Measurements from ENCODE around the gene PLD6.
"Not testable (repeated sequence)": the region's sequence is repeated elsewhere in the genome, so short reads cannot be mapped to it uniquely, and the experiment has no call there.

Gene PLD6

DNA sequence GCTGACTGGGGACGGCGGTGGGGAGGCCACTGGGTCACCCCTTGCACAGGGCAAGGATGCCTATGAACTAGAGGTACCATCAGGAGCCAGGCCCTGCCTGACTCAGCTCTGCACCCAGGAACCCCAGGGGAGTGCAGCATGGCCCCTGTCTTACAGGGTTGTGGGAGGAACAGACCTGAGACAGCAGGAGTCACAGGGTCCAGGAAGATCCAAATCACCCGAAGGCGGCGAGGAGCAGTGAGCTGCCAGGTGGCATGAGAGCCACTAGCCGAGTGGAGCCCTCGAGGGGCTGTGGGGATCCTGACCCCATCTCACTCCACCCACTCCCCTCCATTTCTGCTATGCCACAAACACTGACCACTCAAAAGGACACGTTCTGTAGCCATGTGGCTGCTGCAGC is 30.8 kb downstream of the PLD6 start:
- no peak for DNase-seq (ENCODE audit: low read depth)

DNA sequence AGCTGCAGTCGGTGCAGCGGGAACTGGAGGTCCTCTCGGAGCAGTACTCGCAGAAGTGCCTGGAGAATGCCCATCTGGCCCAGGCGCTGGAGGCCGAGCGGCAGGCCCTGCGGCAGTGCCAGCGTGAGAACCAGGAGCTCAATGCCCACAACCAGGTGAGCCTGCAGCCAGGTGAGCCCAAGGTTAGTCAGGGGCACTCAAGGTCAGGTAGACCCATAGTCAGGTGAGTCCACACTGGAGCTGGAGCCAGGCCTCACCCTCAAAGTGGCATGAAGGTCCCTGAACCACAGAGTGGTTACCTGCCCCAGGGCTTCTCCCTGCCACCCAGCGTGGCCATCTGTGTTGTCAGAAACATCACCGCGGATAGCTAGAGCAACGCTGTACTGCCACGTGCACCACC is 32.2 kb downstream of the PLD6 start:
- no peak for DNase-seq (ENCODE audit: low read depth)

DNA sequence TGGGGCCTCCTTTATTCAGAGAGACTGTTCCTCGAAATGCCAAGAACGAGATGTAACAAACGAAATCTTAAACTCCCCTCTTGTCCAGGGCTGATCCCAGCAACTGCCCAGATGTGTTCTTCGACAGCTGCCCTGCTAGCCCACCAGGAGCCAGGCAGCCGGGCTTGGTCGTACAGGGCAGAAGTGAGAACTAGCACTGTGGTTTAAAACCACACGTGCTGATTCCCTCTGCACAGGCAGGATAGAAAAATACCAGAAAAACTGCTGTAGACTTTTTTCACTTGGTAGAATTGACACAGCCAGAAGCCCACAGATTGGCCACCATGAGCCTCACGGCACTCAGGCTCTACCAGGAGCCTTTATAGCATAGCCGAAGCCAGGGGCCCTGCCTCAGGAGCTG is 33.1 kb downstream of the PLD6 start:
- DNase-seq (ENCODE audit: low read depth): no peak

GRCh38 chr17:17172001-17172939 is 33.9 kb downstream of the PLD6 start:
- DNase-seq (ENCODE audit: low read depth): no peak

DNA sequence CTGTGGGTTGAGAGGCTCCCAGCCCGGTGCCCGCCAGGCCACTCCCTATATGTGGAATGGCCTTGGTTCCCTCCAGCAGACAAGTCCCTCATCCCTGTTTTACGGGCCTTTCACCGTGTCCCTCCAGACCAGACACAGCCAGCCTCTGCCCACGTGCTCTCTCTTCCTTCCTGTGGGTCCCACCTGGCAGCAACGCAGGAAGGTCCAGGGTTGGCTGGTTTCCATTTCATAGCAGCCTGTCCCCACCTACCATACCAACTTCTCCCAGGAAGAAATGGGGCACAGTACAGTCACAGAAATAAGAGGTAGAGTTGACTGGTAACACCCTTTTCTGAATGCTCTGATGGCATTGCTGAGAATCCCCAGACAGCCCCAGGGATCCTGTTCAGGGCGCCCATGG is 34.9 kb downstream of the PLD6 start:
- no peak for DNase-seq (ENCODE audit: low read depth)

- no peak for DNase-seq (ENCODE audit: low read depth)
Observed at GRCh38 chr17:17170346-17170985, 35.7 kb downstream of the PLD6 start.

GRCh38 chr17:17169396-17169795 is 36.7 kb downstream of the PLD6 start:
- no peak for DNase-seq (ENCODE audit: low read depth)

DNA sequence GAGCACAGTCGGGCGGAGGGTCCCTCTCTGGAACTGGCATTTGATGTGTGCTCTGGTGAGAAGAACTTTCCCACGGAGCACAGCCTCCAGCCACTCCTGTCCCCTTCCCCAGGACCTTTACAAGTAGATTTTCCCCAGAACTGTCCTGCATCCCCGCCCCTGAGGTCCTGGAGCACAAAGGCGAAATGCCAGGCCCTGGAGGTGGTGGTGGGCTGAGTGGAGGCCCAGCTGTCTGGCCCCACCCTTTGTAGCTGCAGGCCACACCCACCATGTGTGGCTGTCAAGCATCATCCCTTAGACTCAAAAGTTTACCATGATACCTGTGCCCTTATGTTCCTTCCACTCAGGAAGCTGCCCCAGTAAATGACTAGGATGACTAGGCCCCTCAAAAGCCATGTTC is 37.7 kb downstream of the PLD6 start:
- DNase-seq (ENCODE audit: low read depth): no peak

DNA sequence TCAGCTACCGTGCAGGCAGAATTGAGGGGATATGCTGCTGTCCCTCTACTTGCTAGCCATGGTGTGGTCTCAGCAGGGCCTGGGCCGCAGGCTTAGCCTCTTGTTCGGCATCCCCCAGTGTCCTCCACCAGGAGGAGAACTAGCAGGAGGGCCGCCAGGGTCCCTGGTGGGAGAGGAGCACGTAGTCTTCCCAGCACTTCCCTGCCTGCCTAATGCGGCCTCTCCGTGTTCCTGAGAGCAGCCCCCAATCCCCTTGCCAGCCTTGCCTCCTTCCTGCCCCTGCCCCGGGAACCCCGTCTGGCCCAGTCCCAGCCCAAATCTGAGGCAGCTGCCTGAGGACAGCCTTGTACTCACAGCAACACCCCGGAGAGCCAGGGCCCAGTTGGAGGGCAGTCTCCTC is 38.1 kb downstream of the PLD6 start:
- no peak for DNase-seq (ENCODE audit: low read depth)

DNA sequence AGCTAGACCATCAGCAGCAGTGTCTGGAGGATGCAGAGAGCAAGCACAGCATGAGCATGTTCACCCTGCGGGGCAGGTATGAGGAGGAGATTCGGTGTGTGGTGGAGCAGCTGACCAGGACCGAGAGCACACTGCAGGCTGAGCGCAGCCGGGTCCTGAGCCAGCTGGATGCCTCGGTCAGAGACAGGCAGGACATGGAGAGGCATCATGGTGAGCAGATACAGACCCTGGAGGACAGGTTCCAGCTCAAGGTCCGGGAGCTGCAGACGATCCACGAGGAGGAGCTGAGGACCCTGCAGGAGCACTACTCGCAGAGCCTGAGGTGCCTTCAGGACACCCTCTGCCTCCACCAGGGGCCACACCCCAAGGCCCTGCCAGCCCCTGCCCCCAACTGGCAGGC is 38.8 kb downstream of the PLD6 start:
- DNase-seq (ENCODE audit: low read depth): no peak

- DNase-seq (ENCODE audit: low read depth): no peak
Observed at GRCh38 chr17:17166446-17166845, 39.7 kb downstream of the PLD6 start.

DNA sequence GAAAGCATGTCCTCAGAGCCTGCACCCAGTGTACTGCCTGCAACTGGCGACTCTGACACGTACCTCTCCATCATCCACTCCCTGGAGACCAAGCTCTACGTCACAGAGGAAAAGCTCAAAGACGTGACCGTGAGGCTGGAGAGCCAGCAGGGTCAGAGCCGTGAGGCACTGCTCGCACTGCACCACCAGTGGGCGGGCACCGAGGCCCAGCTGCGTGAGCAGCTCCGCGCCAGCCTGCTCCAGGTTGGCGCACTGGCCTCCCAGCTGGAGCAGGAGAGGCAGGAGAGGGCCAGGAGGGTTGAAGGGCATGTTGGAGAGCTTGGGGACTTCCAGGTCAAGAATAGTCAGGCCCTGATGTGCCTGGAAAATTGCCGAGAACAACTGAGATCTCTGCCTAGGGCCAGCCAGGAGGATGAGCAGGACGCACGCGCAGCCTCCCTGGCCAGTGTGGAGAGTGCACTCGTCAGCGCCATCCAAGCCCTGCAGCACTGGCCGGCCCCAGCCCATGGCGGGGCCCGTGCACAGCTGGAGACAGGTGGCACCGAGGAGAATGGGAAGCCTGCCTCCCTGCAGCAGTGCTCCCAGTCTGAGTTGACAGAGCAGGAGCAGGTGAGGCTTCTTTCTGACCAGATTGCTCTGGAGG is 40.3 kb downstream of the PLD6 start:
- DNase-seq (ENCODE audit: low read depth): no peak

- no peak for DNase-seq (ENCODE audit: low read depth)
Observed at GRCh38 chr17:17164676-17165075, 41.5 kb downstream of the PLD6 start.

- no peak for DNase-seq (ENCODE audit: low read depth)
Observed at GRCh38 chr17:17164156-17164555, 42.0 kb downstream of the PLD6 start.

GRCh38 chr17:17161759-17162158 is 44.4 kb downstream of the PLD6 start:
- no peak for DNase-seq (ENCODE audit: low read depth)

GRCh38 chr17:17161121-17161520 is 45.0 kb downstream of the PLD6 start:
- DNase-seq (ENCODE audit: low read depth): no peak

DNA sequence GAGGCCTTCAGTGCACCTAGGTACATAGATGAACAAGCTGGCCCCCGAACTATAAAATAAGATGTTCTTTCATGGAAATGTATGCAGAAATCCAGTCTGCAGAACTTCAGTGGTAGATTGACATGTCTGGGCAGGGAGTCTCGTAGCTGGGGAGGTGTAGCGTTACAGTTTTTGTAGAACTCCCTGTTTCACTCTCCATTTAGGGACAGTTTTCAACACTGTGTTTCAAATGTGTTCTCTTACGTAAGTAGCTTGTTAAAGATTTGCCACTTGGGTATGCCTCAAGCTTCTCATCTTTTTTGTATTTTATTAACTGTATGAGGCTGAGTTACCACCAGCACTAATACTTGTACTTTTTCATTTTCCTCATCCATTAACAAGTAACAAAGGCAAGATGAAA is 46.6 kb downstream of the PLD6 start:
- no peak for DNase-seq (ENCODE audit: low read depth)

DNA sequence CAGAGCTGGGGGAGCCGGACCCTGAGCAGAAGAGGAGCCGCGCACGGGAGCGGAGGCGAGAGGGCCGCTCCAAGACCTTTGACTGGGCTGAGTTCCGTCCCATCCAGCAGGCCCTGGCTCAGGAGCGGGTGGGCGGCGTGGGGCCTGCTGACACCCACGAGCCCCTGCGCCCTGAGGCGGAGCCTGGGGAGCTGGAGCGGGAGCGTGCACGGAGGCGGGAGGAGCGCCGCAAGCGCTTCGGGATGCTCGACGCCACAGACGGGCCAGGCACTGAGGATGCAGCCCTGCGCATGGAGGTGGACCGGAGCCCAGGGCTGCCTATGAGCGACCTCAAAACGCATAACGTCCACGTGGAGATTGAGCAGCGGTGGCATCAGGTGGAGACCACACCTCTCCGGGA is 47.6 kb downstream of the PLD6 start:
- not testable (repeated sequence) for DNase-seq (ENCODE audit: low read depth)

- DNase-seq (ENCODE audit: low read depth): no peak
Observed at GRCh38 chr17:17157041-17157440, 49.1 kb downstream of the PLD6 start.

GRCh38 chr17:17156511-17156910 is 49.6 kb downstream of the PLD6 start:
- no peak for DNase-seq (ENCODE audit: low read depth)

GRCh38 chr17:17156107-17156506 is 50.0 kb downstream of the PLD6 start:
- DNase-seq (ENCODE audit: low read depth): no peak

DNA sequence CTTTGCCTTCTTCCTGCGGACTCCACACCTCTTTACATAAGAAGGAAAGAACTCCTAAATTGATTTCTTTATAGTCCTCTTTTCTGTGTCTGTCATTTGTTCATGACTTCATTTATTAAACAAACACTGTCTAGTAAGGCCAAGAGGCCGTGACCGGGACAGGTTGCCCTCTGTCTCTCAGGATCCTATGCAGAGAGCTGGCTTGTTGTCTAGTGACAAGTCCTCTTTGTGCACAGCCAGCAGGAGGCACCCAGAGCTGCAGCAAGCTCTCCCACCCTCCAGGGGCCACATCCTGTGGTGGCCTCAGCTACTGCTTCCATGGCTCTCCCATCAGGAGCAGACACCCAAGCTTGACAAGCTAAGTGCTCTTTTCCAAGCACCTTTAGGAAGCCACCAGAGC is 50.6 kb downstream of the PLD6 start:
- no peak for DNase-seq (ENCODE audit: low read depth)

DNA sequence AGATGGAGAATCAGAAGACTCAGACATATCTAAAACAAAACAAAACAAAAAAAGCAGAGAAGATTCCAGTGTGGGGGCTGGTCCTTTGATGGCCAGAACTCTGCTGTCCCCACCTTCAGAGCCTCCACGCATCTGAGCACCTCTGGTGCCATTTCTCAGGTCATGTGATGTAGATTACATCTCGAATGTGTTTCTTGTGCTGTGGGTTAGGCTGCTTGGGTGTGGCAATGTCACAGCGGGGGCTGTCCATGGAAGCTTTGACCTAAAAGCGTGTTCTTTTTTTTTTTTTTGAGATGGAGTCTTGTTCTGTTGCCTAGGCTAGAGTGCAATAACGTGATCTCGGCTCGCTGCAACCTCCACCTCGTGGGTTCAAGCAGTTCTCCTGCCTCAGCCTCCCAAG is 51.2 kb downstream of the PLD6 start:
- no peak for DNase-seq (ENCODE audit: low read depth)
